ENCODE data around the gene CHST3.

CHST3 gene

GRCh38 chr10:71990706-71991269, 26.6 kb downstream of the CHST3 start:
- DNase-seq (ENCODE audit: low read depth) = no peak

- DNase-seq (ENCODE audit: low read depth) = no peak
These were observed 31.3 kb downstream of the CHST3 start for GRCh38 chr10:71995449-71995848.

GRCh38 chr10:71995887-71996575, 31.8 kb downstream of the CHST3 start:
- DNase-seq (ENCODE audit: low read depth) = no peak

- DNase-seq (ENCODE audit: low read depth) = no peak
These were observed 32.6 kb downstream of the CHST3 start for GRCh38 chr10:71996592-71997371.

- no peak for DNase-seq (ENCODE audit: low read depth)
These were observed 34.1 kb downstream of the CHST3 start for GRCh38 chr10:71998119-71998839.

- no peak for DNase-seq (ENCODE audit: low read depth)
These were observed 34.6 kb downstream of the CHST3 start for GRCh38 chr10:71998840-71999194.

GRCh38 chr10:71999360-72000072, 35.3 kb downstream of the CHST3 start:
- no peak for DNase-seq (ENCODE audit: low read depth)

GRCh38 chr10:72000073-72001032, 36.2 kb downstream of the CHST3 start:
- DNase-seq (ENCODE audit: low read depth) = no peak

GRCh38 chr10:72001033-72001395, 36.8 kb downstream of the CHST3 start:
- DNase-seq (ENCODE audit: low read depth) = no peak

GRCh38 chr10:72002354-72003295, 38.4 kb downstream of the CHST3 start:
- DNase-seq (ENCODE audit: low read depth) = no peak

- no peak for DNase-seq (ENCODE audit: low read depth)
These were observed 41.8 kb downstream of the CHST3 start for GRCh38 chr10:72006026-72006425.

- DNase-seq (ENCODE audit: low read depth) = no peak
These were observed 43.2 kb downstream of the CHST3 start for GRCh38 chr10:72007246-72007892.

GRCh38 chr10:72008096-72008981, 44.1 kb downstream of the CHST3 start:
- DNase-seq (ENCODE audit: low read depth) = no peak

- no peak for DNase-seq (ENCODE audit: low read depth)
These were observed 44.8 kb downstream of the CHST3 start for GRCh38 chr10:72009051-72009424.

GRCh38 chr10:72009425-72010081, 45.4 kb downstream of the CHST3 start:
- no peak for DNase-seq (ENCODE audit: low read depth)

GRCh38 chr10:72010234-72010973, 46.2 kb downstream of the CHST3 start:
- no peak for DNase-seq (ENCODE audit: low read depth)

- DNase-seq (ENCODE audit: low read depth) = no peak
These were observed 46.8 kb downstream of the CHST3 start for GRCh38 chr10:72011016-72011415.

Data from stimulated activated CD8-positive, alpha-beta memory T cell treated with anti-CD3 and anti-CD28 coated beads, Interleukin-4, amount 100 ng/mL, for 24 hours (primary cell).